GM23338 (cell line): ENCODE data around the gene TGM6. TPM values are rescaled to one million over a fixed set of nuclear protein-coding genes. Genes with fewer than 3 reads are reported as not detected.

Source experiments
- ATAC-seq: fragments of 200-7000 bp; cut with Tn5 transposase; 3 replicates; pipeline ENCODE4 v1.9.1; 2020
- DNase-seq: peaks from one replicate; pipeline ENCODE4 v3.0.0-alpha.2; 2015; ENCODE audit warnings: low spot score
- H2AFZ ChIP-seq: fragments of 200-600 bp; sonication (generic); 2 replicates; pipeline ENCODE4 v1.8.0; 2016; ENCODE audit warnings: antibody characterized with exemption, mild to moderate bottlenecking, moderate library complexity
- H3F3A ChIP-seq: fragments of 200-600 bp; sonication (generic); replicated peaks from 2 replicates; pipeline ENCODE4 v1.8.0; 2017; ENCODE audit warnings: antibody characterized with exemption, mixed run types, low read depth
- H3K27ac ChIP-seq: fragments of 200-600 bp; sonication (generic); 2 replicates; pipeline ENCODE4 v1.6.1; 2016; ENCODE audit warnings: low read depth
- H3K27me3 ChIP-seq: fragments of 200-600 bp; sonication (generic); 2 replicates; pipeline ENCODE4 v1.8.0; 2016; ENCODE audit warnings: mild to moderate bottlenecking, mixed run types, moderate library complexity; ENCODE audit not compliant: insufficient read depth
- H3K36me3 ChIP-seq: fragments of 200-600 bp; sonication (generic); 2 replicates; pipeline ENCODE4 v1.8.0; 2016; ENCODE audit warnings: mild to moderate bottlenecking; ENCODE audit not compliant: insufficient read depth
- H3K4me1 ChIP-seq: fragments of 200-600 bp; sonication (generic); 2 replicates; pipeline ENCODE4 v1.8.0; 2016; ENCODE audit warnings: mild to moderate bottlenecking, moderate library complexity; ENCODE audit not compliant: insufficient read depth
- H3K4me2 ChIP-seq: fragments of 200-600 bp; sonication (generic); 2 replicates; pipeline ENCODE4 v1.7.1; 2017; ENCODE audit warnings: mixed run types
- H3K4me3 ChIP-seq: fragments of 200-600 bp; sonication (generic); 2 replicates; pipeline ENCODE4 v1.6.1; 2016; ENCODE audit warnings: mixed run types
- H3K79me2 ChIP-seq: fragments of 200-600 bp; sonication (generic); replicated peaks from 2 replicates; pipeline ENCODE4 v1.8.0; 2017; ENCODE audit warnings: mild to moderate bottlenecking; ENCODE audit not compliant: insufficient read depth
- H3K9me2 ChIP-seq: fragments of 200-600 bp; sonication (generic); 2 replicates; pipeline ENCODE4 v1.8.0; 2017; ENCODE audit not compliant: insufficient read depth
- H4K20me1 ChIP-seq: fragments of 200-600 bp; sonication (generic); replicated peaks from 2 replicates; pipeline ENCODE4 v1.8.0; 2017; ENCODE audit warnings: mild to moderate bottlenecking; ENCODE audit not compliant: insufficient read depth
- H3K27ac Mint-ChIP-seq: 2 replicates; pipeline ENCODE4 v1.8.0; 2020; ENCODE audit warnings: inconsistent platforms, mild to moderate bottlenecking, moderate library complexity, mixed read lengths
- H3K27me3 Mint-ChIP-seq: 3 replicates; pipeline ENCODE4 v1.8.0; 2022; ENCODE audit warnings: low read depth, mild to moderate bottlenecking, moderate library complexity, mixed read lengths, inconsistent platforms; ENCODE audit not compliant: insufficient read depth, poor library complexity
- H3K36me3 Mint-ChIP-seq: 3 replicates; pipeline ENCODE4 v1.8.0; 2021; ENCODE audit warnings: low read depth, mild to moderate bottlenecking, inconsistent platforms, moderate library complexity, mixed read lengths
- H3K4me1 Mint-ChIP-seq: 3 replicates; pipeline ENCODE4 v1.8.0; 2020; ENCODE audit warnings: mild to moderate bottlenecking, inconsistent platforms, mixed read lengths
- H3K4me3 Mint-ChIP-seq: 3 replicates; pipeline ENCODE4 v1.8.0; 2021; ENCODE audit warnings: moderate library complexity, mild to moderate bottlenecking, inconsistent platforms, mixed read lengths
- H3K9me3 Mint-ChIP-seq: 3 replicates; pipeline ENCODE4 v1.8.0; 2020; ENCODE audit warnings: moderate library complexity, mild to moderate bottlenecking, inconsistent platforms, mixed read lengths
- CREB1 ChIP-seq: fragments of 250-450 bp; sonication (Bioruptor Pico); IDR thresholded peaks from 2 replicates; pipeline ENCODE4 v1.5.0; 2020; ENCODE audit warnings: low read depth, mild to moderate bottlenecking, moderate library complexity
- EZH2 ChIP-seq: fragments of 200-600 bp; sonication (generic); IDR thresholded peaks from one replicate; pipeline ENCODE4 v1.8.0; 2017; ENCODE audit warnings: antibody characterized with exemption, mild to moderate bottlenecking, low read depth; ENCODE audit not compliant: unreplicated experiment
- EZH2phosphoT487 ChIP-seq: fragments of 200-600 bp; sonication (generic); IDR thresholded peaks from one replicate; pipeline ENCODE4 v1.8.1; 2018; ENCODE audit warnings: antibody characterized with exemption; ENCODE audit not compliant: unreplicated experiment
- JUNB ChIP-seq: IDR thresholded peaks from one replicate; pipeline ENCODE4 v1.6.1; 2016; ENCODE audit warnings: antibody characterized with exemption; ENCODE audit not compliant: unreplicated experiment
- NANOG ChIP-seq: IDR thresholded peaks from 2 replicates; pipeline ENCODE4 v1.6.1; 2016; ENCODE audit warnings: antibody characterized with exemption, borderline replicate concordance
- POLR2AphosphoS5 ChIP-seq: IDR thresholded peaks from 2 replicates; pipeline ENCODE4 v1.6.1; 2016; ENCODE audit warnings: antibody characterized with exemption, low read depth
- STAT1 ChIP-seq: IDR thresholded peaks from one replicate; pipeline ENCODE4 v1.6.1; 2016; ENCODE audit warnings: antibody characterized with exemption; ENCODE audit not compliant: unreplicated experiment
- ZNF114 ChIP-seq: fragments of 250-450 bp; sonication (Bioruptor Pico); IDR thresholded peaks from 2 replicates; pipeline ENCODE4 v1.5.0; 2020; ENCODE audit warnings: mild to moderate bottlenecking, moderate library complexity
- ZNF331 ChIP-seq: fragments of 250-450 bp; sonication (Bioruptor Pico); IDR thresholded peaks from 2 replicates; pipeline ENCODE4 v1.5.0; 2020; ENCODE audit warnings: low read depth, mild to moderate bottlenecking, moderate library complexity
- polyA plus RNA-seq: library from polyadenylated mRNA; unstranded; fragments of >200 nt; fragmentation: Nextera tagmentation; extraction: Ambion mirVana; gene quantifications from 2 replicates; pipeline ENCODE4 v1.2.1, GENCODE V29; 2016
- total RNA-seq: library from RNA; depleted of rRNA; stranded (reverse); fragments of >200 nt; shearing (Covaris generic); gene quantifications from 2 replicates; pipeline ENCODE4 v1.2.3, GENCODE V29; 2014
- TF ChIP-seq, protein P1 (sequence below): IDR thresholded peaks from 2 replicates; pipeline ENCODE4 v1.6.1; 2016; ENCODE audit warnings: antibody characterized with exemption
- TF ChIP-seq, protein P2 (sequence below), 2 experiments: fragments of 200-600 bp in 1 of 2; sonication (generic) in 1 of 2; conservative IDR thresholded peaks; 2 replicates each; pipeline versions ENCODE4 v1.5.1 to v1.6.1; 2016 to 2017; ENCODE audit warnings: antibody characterized with exemption in 2 of 2, low read depth in 2 of 2, mild to moderate bottlenecking in 2 of 2, moderate library complexity in 1 of 2
- TF ChIP-seq, protein P3 (sequence below): IDR thresholded peaks from one replicate; pipeline ENCODE4 v1.6.1; 2018; ENCODE audit warnings: antibody characterized with exemption; ENCODE audit not compliant: unreplicated experiment
- TF ChIP-seq, protein P4 (sequence below): fragments of 250-450 bp; sonication (Bioruptor Pico); IDR thresholded peaks from 2 replicates; pipeline ENCODE4 v1.5.0; 2020; ENCODE audit warnings: mild to moderate bottlenecking, moderate library complexity

TGM6 gene
- total and polyA plus RNA-seq, 2 experiments from 2014 or later, result not detected

DNA sequence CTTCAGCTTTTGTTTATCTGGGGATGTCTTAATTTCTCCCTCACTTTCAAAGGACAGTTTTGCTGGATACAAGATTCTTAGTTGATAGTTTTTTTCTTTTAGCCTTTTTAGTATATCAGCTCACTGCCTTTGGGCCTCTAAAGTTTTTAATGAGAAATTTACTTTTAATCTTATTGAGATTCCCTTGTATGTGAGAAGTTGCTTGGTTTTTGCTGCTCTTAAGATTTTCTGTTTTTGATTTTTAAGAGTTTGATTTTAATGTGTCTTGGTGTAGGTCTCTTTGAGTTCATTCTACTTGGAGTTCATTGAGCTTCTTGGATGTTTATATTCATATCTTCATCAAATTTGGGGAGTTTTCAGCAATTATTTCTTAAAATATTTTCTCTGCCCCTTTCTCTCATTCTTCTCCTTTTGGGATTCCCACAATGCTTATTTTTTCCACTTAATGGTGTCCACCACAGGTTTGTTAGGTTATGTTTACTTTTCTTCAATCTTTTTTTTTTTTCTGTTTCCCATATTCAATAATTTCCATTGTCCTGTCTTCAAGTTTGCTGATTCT is 19.6 kb upstream of the TGM6 start:
- peaks cover 4% of the 10 kb centered on the region for H3K27me3 Mint-ChIP-seq

More for the DNA sequence above, 19.6 kb upstream of the TGM6 start:
- H2AFZ ChIP-seq, result no peak overlapping the region
- H3K4me1 ChIP-seq, result no peaks in the 10 kb centered on the region
- Mint-ChIP-seq H3K4me1 (peaks cover 6% of the 10 kb centered on the region; the same call in 2 of the 3 replicates), H3K36me3 (no peaks in the 10 kb centered on the region; the same call in 2 of the 3 replicates), H3K27ac (no peak overlapping the region), H3K9me3 (peaks cover 23% of the 10 kb centered on the region), H3K4me3 (no peak overlapping the region)
- H3K4me3 ChIP-seq, result no peak overlapping the region
- TF ChIP-seq STAT1, result no peak
- no peak for TF ChIP-seq CREB1
- TF ChIP-seq, protein P1, sequence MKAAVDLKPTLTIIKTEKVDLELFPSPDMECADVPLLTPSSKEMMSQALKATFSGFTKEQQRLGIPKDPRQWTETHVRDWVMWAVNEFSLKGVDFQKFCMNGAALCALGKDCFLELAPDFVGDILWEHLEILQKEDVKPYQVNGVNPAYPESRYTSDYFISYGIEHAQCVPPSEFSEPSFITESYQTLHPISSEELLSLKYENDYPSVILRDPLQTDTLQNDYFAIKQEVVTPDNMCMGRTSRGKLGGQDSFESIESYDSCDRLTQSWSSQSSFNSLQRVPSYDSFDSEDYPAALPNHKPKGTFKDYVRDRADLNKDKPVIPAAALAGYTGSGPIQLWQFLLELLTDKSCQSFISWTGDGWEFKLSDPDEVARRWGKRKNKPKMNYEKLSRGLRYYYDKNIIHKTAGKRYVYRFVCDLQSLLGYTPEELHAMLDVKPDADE, result no peak
- TF ChIP-seq, protein P2, sequence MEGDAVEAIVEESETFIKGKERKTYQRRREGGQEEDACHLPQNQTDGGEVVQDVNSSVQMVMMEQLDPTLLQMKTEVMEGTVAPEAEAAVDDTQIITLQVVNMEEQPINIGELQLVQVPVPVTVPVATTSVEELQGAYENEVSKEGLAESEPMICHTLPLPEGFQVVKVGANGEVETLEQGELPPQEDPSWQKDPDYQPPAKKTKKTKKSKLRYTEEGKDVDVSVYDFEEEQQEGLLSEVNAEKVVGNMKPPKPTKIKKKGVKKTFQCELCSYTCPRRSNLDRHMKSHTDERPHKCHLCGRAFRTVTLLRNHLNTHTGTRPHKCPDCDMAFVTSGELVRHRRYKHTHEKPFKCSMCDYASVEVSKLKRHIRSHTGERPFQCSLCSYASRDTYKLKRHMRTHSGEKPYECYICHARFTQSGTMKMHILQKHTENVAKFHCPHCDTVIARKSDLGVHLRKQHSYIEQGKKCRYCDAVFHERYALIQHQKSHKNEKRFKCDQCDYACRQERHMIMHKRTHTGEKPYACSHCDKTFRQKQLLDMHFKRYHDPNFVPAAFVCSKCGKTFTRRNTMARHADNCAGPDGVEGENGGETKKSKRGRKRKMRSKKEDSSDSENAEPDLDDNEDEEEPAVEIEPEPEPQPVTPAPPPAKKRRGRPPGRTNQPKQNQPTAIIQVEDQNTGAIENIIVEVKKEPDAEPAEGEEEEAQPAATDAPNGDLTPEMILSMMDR (conservative IDR thresholded peaks at IDR 0.05; ENCODE audit: low read depth in 2 of 2), result no peak
- TF ChIP-seq ZNF331, result no peak
- TF ChIP-seq ZNF114 (CRISPR knock-in tag), result no peak
- no peak for TF ChIP-seq POLR2AphosphoS5
- no peak for TF ChIP-seq EZH2phosphoT487
- TF ChIP-seq, protein P3, sequence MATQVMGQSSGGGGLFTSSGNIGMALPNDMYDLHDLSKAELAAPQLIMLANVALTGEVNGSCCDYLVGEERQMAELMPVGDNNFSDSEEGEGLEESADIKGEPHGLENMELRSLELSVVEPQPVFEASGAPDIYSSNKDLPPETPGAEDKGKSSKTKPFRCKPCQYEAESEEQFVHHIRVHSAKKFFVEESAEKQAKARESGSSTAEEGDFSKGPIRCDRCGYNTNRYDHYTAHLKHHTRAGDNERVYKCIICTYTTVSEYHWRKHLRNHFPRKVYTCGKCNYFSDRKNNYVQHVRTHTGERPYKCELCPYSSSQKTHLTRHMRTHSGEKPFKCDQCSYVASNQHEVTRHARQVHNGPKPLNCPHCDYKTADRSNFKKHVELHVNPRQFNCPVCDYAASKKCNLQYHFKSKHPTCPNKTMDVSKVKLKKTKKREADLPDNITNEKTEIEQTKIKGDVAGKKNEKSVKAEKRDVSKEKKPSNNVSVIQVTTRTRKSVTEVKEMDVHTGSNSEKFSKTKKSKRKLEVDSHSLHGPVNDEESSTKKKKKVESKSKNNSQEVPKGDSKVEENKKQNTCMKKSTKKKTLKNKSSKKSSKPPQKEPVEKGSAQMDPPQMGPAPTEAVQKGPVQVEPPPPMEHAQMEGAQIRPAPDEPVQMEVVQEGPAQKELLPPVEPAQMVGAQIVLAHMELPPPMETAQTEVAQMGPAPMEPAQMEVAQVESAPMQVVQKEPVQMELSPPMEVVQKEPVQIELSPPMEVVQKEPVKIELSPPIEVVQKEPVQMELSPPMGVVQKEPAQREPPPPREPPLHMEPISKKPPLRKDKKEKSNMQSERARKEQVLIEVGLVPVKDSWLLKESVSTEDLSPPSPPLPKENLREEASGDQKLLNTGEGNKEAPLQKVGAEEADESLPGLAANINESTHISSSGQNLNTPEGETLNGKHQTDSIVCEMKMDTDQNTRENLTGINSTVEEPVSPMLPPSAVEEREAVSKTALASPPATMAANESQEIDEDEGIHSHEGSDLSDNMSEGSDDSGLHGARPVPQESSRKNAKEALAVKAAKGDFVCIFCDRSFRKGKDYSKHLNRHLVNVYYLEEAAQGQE, result no peak
- no peak for TF ChIP-seq JUNB
- no peak for TF ChIP-seq EZH2
- TF ChIP-seq, protein P4, sequence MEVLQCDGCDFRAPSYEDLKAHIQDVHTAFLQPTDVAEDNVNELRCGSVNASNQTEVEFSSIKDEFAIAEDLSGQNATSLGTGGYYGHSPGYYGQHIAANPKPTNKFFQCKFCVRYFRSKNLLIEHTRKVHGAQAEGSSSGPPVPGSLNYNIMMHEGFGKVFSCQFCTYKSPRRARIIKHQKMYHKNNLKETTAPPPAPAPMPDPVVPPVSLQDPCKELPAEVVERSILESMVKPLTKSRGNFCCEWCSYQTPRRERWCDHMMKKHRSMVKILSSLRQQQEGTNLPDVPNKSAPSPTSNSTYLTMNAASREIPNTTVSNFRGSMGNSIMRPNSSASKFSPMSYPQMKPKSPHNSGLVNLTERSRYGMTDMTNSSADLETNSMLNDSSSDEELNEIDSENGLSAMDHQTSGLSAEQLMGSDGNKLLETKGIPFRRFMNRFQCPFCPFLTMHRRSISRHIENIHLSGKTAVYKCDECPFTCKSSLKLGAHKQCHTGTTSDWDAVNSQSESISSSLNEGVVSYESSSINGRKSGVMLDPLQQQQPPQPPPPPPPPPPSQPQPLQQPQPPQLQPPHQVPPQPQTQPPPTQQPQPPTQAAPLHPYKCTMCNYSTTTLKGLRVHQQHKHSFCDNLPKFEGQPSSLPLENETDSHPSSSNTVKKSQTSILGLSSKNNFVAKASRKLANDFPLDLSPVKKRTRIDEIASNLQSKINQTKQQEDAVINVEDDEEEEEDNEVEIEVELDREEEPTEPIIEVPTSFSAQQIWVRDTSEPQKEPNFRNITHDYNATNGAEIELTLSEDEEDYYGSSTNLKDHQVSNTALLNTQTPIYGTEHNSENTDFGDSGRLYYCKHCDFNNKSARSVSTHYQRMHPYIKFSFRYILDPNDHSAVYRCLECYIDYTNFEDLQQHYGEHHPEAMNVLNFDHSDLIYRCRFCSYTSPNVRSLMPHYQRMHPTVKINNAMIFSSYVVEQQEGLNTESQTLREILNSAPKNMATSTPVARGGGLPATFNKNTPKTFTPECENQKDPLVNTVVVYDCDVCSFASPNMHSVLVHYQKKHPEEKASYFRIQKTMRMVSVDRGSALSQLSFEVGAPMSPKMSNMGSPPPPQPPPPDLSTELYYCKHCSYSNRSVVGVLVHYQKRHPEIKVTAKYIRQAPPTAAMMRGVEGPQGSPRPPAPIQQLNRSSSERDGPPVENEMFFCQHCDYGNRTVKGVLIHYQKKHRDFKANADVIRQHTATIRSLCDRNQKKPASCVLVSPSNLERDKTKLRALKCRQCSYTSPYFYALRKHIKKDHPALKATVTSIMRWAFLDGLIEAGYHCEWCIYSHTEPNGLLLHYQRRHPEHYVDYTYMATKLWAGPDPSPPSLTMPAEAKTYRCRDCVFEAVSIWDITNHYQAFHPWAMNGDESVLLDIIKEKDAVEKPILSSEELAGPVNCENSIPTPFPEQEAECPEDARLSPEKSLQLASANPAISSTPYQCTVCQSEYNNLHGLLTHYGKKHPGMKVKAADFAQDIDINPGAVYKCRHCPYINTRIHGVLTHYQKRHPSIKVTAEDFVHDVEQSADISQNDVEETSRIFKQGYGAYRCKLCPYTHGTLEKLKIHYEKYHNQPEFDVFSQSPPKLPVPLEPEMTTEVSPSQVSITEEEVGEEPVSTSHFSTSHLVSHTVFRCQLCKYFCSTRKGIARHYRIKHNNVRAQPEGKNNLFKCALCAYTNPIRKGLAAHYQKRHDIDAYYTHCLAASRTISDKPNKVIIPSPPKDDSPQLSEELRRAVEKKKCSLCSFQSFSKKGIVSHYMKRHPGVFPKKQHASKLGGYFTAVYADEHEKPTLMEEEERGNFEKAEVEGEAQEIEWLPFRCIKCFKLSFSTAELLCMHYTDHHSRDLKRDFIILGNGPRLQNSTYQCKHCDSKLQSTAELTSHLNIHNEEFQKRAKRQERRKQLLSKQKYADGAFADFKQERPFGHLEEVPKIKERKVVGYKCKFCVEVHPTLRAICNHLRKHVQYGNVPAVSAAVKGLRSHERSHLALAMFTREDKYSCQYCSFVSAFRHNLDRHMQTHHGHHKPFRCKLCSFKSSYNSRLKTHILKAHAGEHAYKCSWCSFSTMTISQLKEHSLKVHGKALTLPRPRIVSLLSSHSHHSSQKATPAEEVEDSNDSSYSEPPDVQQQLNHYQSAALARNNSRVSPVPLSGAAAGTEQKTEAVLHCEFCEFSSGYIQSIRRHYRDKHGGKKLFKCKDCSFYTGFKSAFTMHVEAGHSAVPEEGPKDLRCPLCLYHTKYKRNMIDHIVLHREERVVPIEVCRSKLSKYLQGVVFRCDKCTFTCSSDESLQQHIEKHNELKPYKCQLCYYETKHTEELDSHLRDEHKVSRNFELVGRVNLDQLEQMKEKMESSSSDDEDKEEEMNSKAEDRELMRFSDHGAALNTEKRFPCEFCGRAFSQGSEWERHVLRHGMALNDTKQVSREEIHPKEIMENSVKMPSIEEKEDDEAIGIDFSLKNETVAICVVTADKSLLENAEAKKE (CRISPR knock-in tag), result no peak
- TF ChIP-seq NANOG, result no peak
- no peaks in the 10 kb centered on the region for H3K79me2 ChIP-seq
- DNase-seq (no peak), ATAC-seq (no peak)
- H3K9me2 ChIP-seq, result 0 out of 2 replicates have a peak, but pooled peaks cover 3% of the 10 kb centered on the region
- H3K4me2 ChIP-seq, result no peak overlapping the region
- no peaks in the 10 kb centered on the region for H3K27me3 ChIP-seq
- H3K27ac ChIP-seq, result no peak overlapping the region
- H3K36me3 ChIP-seq, result no peaks in the 10 kb centered on the region
- no peaks in the 10 kb centered on the region for H3F3A ChIP-seq
- H4K20me1 ChIP-seq, result no peaks in the 10 kb centered on the region
